Common myeloid progenitor, CD34-positive (primary cell): ENCODE data around the gene ACKR2.

Experiments used
- CTCF ChIA-PET: fragments of 350-600 bp; sonication (Branson Sonifier 250); formaldehyde crosslinking; loops from one replicate; lab custom pipeline; 2021; ENCODE audit warnings: antibody characterized with exemption; lab: Charles Lee
- POLR2A ChIA-PET: fragments of 350-600 bp; sonication (Branson Sonifier 250); formaldehyde crosslinking; loops from one replicate; lab custom pipeline; 2021; ENCODE audit warnings: antibody characterized with exemption; lab: Charles Lee
- DNase-seq, 3 donors: peaks; one replicate each; pipeline versions ENCODE4 v3.0.0 to v3.0.0-alpha.2; 2013
- H3K27ac ChIP-seq, 2 experiments: 1 replicate in 1 of 2; 2 replicates in 1 of 2; pipeline ENCODE4 v1.7.0; 2013; ENCODE audit warnings: inconsistent platforms in 2 of 2, low read length in 2 of 2, mild to moderate bottlenecking in 2 of 2, low read depth in 1 of 2, moderate library complexity in 1 of 2; ENCODE audit not compliant: severe bottlenecking in 2 of 2, insufficient read depth in 1 of 2, poor library complexity in 1 of 2
- H3K27me3 ChIP-seq, 5 experiments: replicated peaks in 2 of 5; 1 replicate in 3 of 5; 2 replicates in 2 of 5; pipeline versions ENCODE4 v1.6.1 to v1.7.0; 2013; ENCODE audit warnings: low read length in 4 of 5, mild to moderate bottlenecking in 2 of 5, moderate library complexity in 2 of 5, inconsistent platforms in 1 of 5; ENCODE audit not compliant: insufficient read depth in 5 of 5, control insufficient read depth in 4 of 5
- H3K36me3 ChIP-seq, 4 experiments: 1 replicate in 2 of 4; 2 replicates in 2 of 4; pipeline versions ENCODE4 v1.6.1 to v1.7.0; 2013; ENCODE audit warnings: low read length in 3 of 4, control low read depth in 1 of 4, mild to moderate bottlenecking in 1 of 4; ENCODE audit not compliant: control insufficient read depth in 4 of 4, insufficient read depth in 4 of 4
- H3K4me1 ChIP-seq, 4 experiments: 1 replicate in 3 of 4; 2 replicates in 1 of 4; pipeline versions ENCODE4 v1.6.1 to v1.7.1; 2013; ENCODE audit warnings: low read length in 3 of 4, mild to moderate bottlenecking in 3 of 4, control low read depth in 1 of 4, inconsistent platforms in 1 of 4, moderate library complexity in 1 of 4; ENCODE audit not compliant: control insufficient read depth in 4 of 4, insufficient read depth in 4 of 4; ENCODE audit errors: control extremely low read depth in 1 of 4
- H3K4me3 ChIP-seq, 7 experiments: 1 replicate in 4 of 7; 2 replicates in 3 of 7; pipeline versions ENCODE4 v1.5.1 to v1.7.0; 2013; ENCODE audit warnings: mild to moderate bottlenecking in 7 of 7, low read length in 6 of 7, moderate library complexity in 6 of 7, inconsistent platforms in 2 of 7, low read depth in 2 of 7, control low read depth in 1 of 7; ENCODE audit not compliant: insufficient read depth in 4 of 7, control insufficient read depth in 1 of 7; ENCODE audit errors: extremely low read depth in 1 of 7
- H3K9me3 ChIP-seq, 5 experiments: 1 replicate in 4 of 5; 2 replicates in 1 of 5; pipeline versions ENCODE4 v1.6.1 to v1.7.1; 2013; ENCODE audit warnings: low read length in 4 of 5, mild to moderate bottlenecking in 2 of 5, inconsistent platforms in 1 of 5, low read depth in 1 of 5, moderate library complexity in 1 of 5; ENCODE audit not compliant: control insufficient read depth in 4 of 5, insufficient read depth in 2 of 5; ENCODE audit errors: control extremely low read depth in 1 of 5
- whole genome bisulfite sequencing: methylation state at CpG from one replicate; pipeline ENCODE4 v1.1.5; 2013; ENCODE audit not compliant: insufficient coverage; 5-methylcytosine and 5-hydroxymethylcytosine counted together

The ACKR2 gene

DNA sequence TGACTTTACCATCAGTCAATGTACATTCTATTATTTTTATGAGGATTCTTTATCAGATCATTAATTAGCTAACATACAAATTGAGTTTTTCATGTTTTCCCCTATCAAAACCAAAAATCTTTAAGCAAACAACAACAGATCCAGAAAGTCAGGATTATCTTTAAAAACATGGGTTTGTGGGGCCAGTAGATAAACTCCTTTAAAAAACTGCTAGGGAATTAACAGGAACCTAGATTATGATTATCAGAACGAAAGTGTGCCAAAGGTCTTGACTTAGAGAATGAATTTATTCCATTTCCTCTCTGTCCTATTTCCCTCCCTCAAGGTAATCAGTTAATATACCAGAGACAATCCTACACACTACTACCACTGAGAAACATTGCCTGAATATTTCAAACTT is 23.0 kb upstream of the ACKR2 start:
- no peak for DNase-seq
- Histone ChIP-seq H3K4me3 (no peak overlapping the region), H3K27ac (no peak overlapping the region), H3K27me3 (no peaks in the 10 kb centered on the region), H3K4me1 (no peaks in the 10 kb centered on the region), H3K9me3 (no peaks in the 10 kb centered on the region), H3K36me3 (peaks cover 2 to 11% (median 8%) of the 10 kb centered on the region in 4 experiments)
- no CpG with 5 or more reads among the region's 1 CpG for WGBS
- ChIA-PET POLR2A (no interaction called here), CTCF (no interaction called here)

DNA sequence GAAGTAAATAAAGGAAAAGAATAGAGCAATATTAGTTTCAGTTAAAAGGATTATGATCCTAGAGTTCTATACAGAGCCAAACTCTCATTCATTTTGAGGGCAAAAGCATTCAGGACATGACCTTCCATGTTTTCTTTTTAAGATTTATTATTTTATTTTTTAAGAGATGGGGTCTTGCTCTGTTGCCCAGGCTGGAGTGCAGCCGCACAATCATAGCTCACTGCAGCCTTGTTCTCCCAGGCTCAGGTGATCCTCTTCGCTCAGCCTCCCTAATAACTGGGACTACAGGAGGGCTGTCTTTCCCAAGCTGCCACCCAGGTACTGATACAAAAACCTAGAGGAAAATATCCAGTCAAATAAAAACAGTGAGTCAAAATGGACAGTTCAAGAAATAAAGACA is 22.6 kb upstream of the ACKR2 start:
- POLR2A ChIA-PET, result no interaction called here
- no peak overlapping the region for H3K4me3 ChIP-seq
- H3K27ac ChIP-seq, result no peak overlapping the region
- H3K27me3 ChIP-seq, result no peaks in the 10 kb centered on the region
- CTCF ChIA-PET, result no interaction called here
- H3K4me1 ChIP-seq, result no peaks in the 10 kb centered on the region
- WGBS, result 100% methylated on average over 2 of the region's 2 CpGs
- H3K9me3 ChIP-seq, result no peaks in the 10 kb centered on the region
- DNase-seq, result no peak
- H3K36me3 ChIP-seq, result peaks cover 2 to 11% (median 8%) of the 10 kb centered on the region in 4 experiments

DNA sequence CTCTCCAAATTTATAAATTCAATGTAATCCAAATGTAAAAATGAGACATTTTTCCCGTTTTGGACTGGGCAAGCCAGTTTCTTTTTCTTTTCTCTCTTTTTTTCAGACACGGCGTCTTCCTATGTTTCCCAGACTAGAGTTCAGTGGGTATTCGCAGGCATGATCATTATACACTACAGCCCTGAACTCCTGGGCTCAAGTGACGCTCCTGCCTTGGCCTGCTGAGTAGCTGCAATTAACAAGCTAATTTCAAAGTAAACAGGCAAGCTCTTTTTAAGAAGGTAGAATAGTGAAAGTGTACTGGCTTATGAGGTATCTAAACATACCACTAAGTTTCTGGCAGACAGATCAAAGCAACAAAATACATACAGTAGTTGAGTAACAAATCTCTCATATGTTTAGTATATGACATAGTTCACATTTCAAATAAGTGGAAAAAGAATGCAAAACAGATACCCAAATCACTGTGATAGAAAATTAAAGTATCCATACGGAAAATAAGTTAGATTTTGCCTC is 18.5 kb upstream of the ACKR2 start:
- ChIA-PET POLR2A (no interaction called here), CTCF (interaction anchor here (0.6 to 1.1 kb wide), 2 partner anchors 12 to 41 kb away, joined by 3 read pairs; no protein-coding TSS in a partner anchor)
- Histone ChIP-seq H3K27me3 (no peaks in the 10 kb centered on the region), H3K9me3 (no peaks in the 10 kb centered on the region), H3K36me3 (peaks cover 4 to 13% (median 8%) of the 10 kb centered on the region in 4 experiments), H3K27ac (no peak overlapping the region), H3K4me3 (no peak overlapping the region), H3K4me1 (no peaks in the 10 kb centered on the region)
- DNase-seq, result no peak
- WGBS, result 95% methylated on average over 4 of the region's 6 CpGs

DNA sequence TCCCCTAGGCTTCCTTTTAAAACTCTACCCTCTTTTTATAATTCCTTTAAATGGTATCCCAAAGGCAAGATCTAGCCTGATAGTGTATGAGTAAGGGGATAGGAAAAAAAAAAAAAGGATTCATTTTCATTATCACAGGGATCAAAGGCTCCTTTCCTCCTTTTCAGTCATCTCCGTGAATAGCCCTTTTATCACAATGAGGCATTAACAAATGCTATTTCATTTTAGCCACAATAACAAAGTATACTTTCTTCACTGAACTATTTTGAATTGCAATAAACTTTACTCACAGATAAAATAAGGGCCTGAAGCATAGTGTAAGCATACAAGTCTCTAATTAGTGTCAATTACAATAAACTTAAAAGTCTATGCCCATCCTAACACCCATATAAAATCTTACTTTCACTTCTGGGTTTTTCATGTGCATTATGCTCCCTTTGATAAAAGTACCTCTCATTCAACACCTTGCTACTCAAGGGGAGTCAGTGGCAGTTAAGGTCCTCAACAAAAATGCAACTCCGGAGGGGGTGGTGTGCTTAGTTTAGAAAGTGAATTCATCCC is 13.5 kb upstream of the ACKR2 start:
- POLR2A ChIA-PET, result no interaction called here
- H3K36me3 ChIP-seq, result peaks cover 2 to 12% (median 5%) of the 10 kb centered on the region in 4 experiments
- DNase-seq, result no peak
- H3K27ac ChIP-seq, result no peak overlapping the region
- no peak overlapping the region for H3K4me3 ChIP-seq
- peaks cover 0 to 7% (median 6%) of the 10 kb centered on the region in 4 experiments for H3K4me1 ChIP-seq
- 86% methylated on average over 1 of the region's 2 CpGs for WGBS
- H3K27me3 ChIP-seq, result no peaks in the 10 kb centered on the region
- CTCF ChIA-PET, result interaction anchor here (0.7 to 2.6 kb wide), 6 partner anchors 14 to 50 kb away, joined by 3 to 10 read pairs (median 4); partner anchors contain the start of gene ACKR2
- H3K9me3 ChIP-seq, result peaks cover 0 to 3% (median 3%) of the 10 kb centered on the region in 5 experiments

DNA sequence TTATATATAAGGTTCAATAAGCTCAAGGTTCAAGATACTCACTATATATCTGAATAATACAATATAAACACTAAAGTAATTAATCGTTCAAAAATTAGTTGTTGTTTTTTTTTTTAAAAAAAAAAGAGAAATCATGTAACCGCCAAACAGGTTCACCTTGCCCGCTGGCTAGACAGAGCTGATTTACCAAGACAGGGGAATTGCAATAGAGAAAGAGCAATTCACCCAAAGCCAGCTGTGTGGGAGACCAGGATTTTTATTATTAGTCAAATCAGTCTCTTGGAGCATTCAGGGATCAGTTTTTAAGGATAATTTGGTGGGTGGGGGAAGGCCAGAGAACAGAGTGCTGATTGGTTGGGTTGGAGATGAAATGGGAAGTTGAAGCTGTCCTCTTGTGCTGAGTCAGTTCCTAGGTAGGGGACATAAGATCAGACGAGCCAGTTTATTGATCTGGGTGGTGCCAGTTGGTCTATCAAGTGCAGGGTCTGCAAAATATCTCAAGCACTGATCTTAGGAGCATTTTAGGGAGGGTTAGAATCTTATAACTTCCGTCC is 12.8 kb upstream of the ACKR2 start:
- CTCF ChIA-PET, result interaction anchor here (0.7 to 1.6 kb wide), 5 partner anchors 13 to 51 kb away, joined by 3 to 4 read pairs (median 3); partner anchors contain the start of gene ACKR2
- Histone ChIP-seq H3K4me3 (no peak overlapping the region), H3K27ac (no peak overlapping the region), H3K9me3 (peaks cover 0 to 3% (median 3%) of the 10 kb centered on the region in 5 experiments), H3K27me3 (no peaks in the 10 kb centered on the region), H3K4me1 (peaks cover 0 to 9% (median 7%) of the 10 kb centered on the region in 4 experiments), H3K36me3 (peaks cover 2 to 9% (median 5%) of the 10 kb centered on the region in 4 experiments)
- 82% methylated on average over 3 of the region's 5 CpGs for WGBS
- POLR2A ChIA-PET, result no interaction called here
- DNase-seq, result no peak

DNA sequence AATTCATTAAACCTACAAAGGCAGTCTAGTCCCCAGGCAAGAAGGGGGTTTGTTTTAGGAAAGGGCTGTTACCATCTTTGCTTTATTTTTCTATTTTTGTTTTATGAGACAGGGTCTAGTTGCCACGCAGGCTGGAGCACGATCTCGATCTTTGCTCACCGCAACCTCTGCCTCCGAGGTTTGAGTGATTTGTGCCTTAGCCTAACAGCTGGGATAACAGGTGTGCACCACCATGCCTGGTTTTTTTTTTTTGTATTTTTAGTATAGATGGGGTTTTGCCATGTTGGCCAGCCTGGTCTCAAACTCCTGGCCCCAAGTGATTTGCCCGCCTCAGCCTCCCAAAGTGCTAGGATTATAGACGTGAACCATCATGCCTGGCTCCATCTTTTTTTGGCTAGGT is 9.9 kb upstream of the ACKR2 start:
- peaks cover 0 to 3% (median 3%) of the 10 kb centered on the region in 5 experiments for H3K9me3 ChIP-seq
- CTCF ChIA-PET, result no interaction called here
- no peak for DNase-seq
- POLR2A ChIA-PET, result no interaction called here
- H3K4me1 ChIP-seq, result peaks cover 4 to 25% (median 20%) of the 10 kb centered on the region in 4 experiments
- H3K36me3 ChIP-seq, result peaks cover 0 to 4% (median 0%) of the 10 kb centered on the region in 4 experiments
- H3K4me3 ChIP-seq, result no peak overlapping the region
- no peak overlapping the region for H3K27ac ChIP-seq
- no peaks in the 10 kb centered on the region for H3K27me3 ChIP-seq
- WGBS, result 86% methylated on average over 7 of the region's 7 CpGs

DNA sequence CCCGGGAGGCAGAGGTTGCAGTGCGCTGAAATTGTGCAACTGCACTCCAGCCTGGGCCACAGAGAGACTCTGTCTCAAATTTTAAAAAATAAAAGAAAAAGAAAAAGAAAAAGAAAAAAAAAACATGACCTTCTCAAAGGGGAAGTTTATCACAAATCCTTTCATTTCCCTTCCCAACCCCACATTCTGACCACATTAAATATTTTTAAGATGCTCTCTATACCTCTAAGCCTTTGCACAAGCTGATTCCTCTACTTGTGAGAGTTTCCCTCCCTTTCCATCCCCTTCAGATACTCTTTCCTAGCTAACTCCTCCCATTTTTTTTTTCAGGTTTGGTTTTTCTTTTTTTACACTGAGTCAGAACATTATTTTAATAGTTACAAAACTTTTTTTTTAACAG is 9.0 kb upstream of the ACKR2 start:
- no CpG with 5 or more reads among the region's 2 CpGs for WGBS
- Histone ChIP-seq H3K9me3 (peaks cover 0 to 3% (median 3%) of the 10 kb centered on the region in 5 experiments), H3K4me1 (peaks cover 6 to 32% (median 27%) of the 10 kb centered on the region in 4 experiments), H3K36me3 (peaks cover 0 to 4% (median 0%) of the 10 kb centered on the region in 4 experiments), H3K27me3 (peaks cover 0 to 2% (median 0%) of the 10 kb centered on the region in 5 experiments), H3K4me3 (no peak overlapping the region), H3K27ac (no peak overlapping the region)
- ChIA-PET POLR2A (no interaction called here), CTCF (interaction anchor here (0.9 kb wide), 1 partner anchor 19 kb away, joined by 3 read pairs; no protein-coding TSS in a partner anchor)
- peak in 2 of 3 donors; percentile 51 to 62 for DNase-seq
